Loucy (cell line): ENCODE results near the gene NOL8.
A peak's percentile ranks its signal among the peaks of the same experiment; 100 is the strongest.

Experiments
- H2AFZ ChIP-seq: fragments of 200-600 bp; sonication (generic); 2 replicates; pipeline ENCODE4 v1.6.0; 2016; ENCODE audit warnings: antibody characterized with exemption, mild to moderate bottlenecking, low read length, moderate library complexity
- H3F3A ChIP-seq: fragments of 200-600 bp; 2 replicates; pipeline ENCODE4 v1.6.0; 2016; ENCODE audit warnings: antibody characterized with exemption, low read depth, mild to moderate bottlenecking
- H3K27me3 ChIP-seq: fragments of 200-600 bp; sonication (generic); 2 replicates; pipeline ENCODE4 v1.6.1; 2014; ENCODE audit warnings: low read length, mild to moderate bottlenecking; ENCODE audit not compliant: insufficient read depth, poor library complexity, severe bottlenecking
- H3K36me3 ChIP-seq: fragments of 200-600 bp; sonication (generic); 2 replicates; pipeline ENCODE4 v1.6.1; 2016; ENCODE audit warnings: low read length; ENCODE audit not compliant: insufficient read depth
- H3K4me1 ChIP-seq: fragments of 200-600 bp; sonication (generic); 2 replicates; pipeline ENCODE4 v1.5.1; 2014; ENCODE audit warnings: low read length, mild to moderate bottlenecking; ENCODE audit not compliant: insufficient read depth, poor library complexity, severe bottlenecking
- H3K4me2 ChIP-seq: fragments of 200-600 bp; sonication (generic); 2 replicates; pipeline ENCODE4 v1.6.0; 2014; ENCODE audit warnings: antibody characterized with exemption, low read length, low read depth, mild to moderate bottlenecking; ENCODE audit not compliant: poor library complexity, severe bottlenecking
- H3K4me3 ChIP-seq: fragments of 200-600 bp; sonication (generic); 2 replicates; pipeline ENCODE4 v1.5.1; 2014; ENCODE audit warnings: low read length, mild to moderate bottlenecking, mixed read lengths; ENCODE audit not compliant: poor library complexity, severe bottlenecking
- H3K79me2 ChIP-seq: fragments of 200-600 bp; sonication (generic); 2 replicates; pipeline ENCODE4 v1.6.1; 2014; ENCODE audit warnings: low read length; ENCODE audit not compliant: insufficient read depth
- H3K9ac ChIP-seq: fragments of 200-600 bp; sonication (generic); 2 replicates; pipeline ENCODE4 v1.6.0; 2014; ENCODE audit warnings: mild to moderate bottlenecking, low read depth, low read length, moderate library complexity; ENCODE audit not compliant: poor library complexity, severe bottlenecking
- H3K9me2 ChIP-seq: fragments of 200-600 bp; sonication (generic); replicated peaks from 2 replicates; pipeline ENCODE4 v1.6.1; 2016; ENCODE audit warnings: low read depth, low read length, mixed read lengths
- H3K9me3 ChIP-seq: fragments of 200-600 bp; sonication (generic); 2 replicates; pipeline ENCODE4 v1.6.1; 2014; ENCODE audit warnings: mild to moderate bottlenecking, antibody characterized with exemption, low read length, low read depth; ENCODE audit not compliant: insufficient read depth
- H4K20me1 ChIP-seq: fragments of 200-600 bp; sonication (generic); 2 replicates; pipeline ENCODE4 v1.6.0; 2014; ENCODE audit warnings: antibody characterized with exemption, low read length, mild to moderate bottlenecking; ENCODE audit not compliant: insufficient read depth, poor library complexity, severe bottlenecking
- EZH2phosphoT487 ChIP-seq: fragments of 200-600 bp; IDR thresholded peaks from 2 replicates; pipeline ENCODE4 v1.6.1; 2018; ENCODE audit warnings: antibody characterized with exemption, mild to moderate bottlenecking, moderate library complexity, borderline replicate concordance
- TF ChIP-seq, protein P1 (sequence below): fragments of 200-600 bp; sonication (generic); conservative IDR thresholded peaks from 2 replicates; pipeline ENCODE4 v1.5.1; 2014; ENCODE audit warnings: mild to moderate bottlenecking, antibody characterized with exemption, low read length

NOL8 gene

DNA sequence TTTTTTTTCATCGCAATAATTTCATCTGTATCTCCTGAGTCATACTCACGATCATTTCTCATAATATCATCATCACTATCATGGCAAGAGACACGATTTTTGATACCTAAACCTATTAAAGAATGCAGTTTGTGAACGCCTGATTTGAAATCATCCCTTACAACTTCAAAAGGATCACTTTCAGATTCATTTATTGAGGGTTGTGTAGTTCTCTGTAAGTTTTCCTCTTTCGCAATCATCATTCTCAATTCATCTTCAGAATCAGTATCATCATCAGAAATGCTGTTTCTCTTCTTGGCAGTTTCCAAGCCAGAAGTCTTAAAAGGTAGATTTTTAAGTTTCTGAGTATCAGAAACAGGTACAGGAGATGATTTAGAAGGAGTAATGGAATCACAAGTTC lies 9.7 kb downstream of the NOL8 start:
- TF ChIP-seq EZH2phosphoT487, result no peak
- H3K27me3 ChIP-seq, result no peaks in the 10 kb centered on the region
- H4K20me1 ChIP-seq, result peaks cover 5% of the 10 kb centered on the region
- H3K9me2 ChIP-seq, result no peaks in the 10 kb centered on the region
- H3K4me3 ChIP-seq, result no peak overlapping the region
- H3K9ac ChIP-seq, result no peak overlapping the region
- no peak overlapping the region for H2AFZ ChIP-seq
- H3K4me2 ChIP-seq, result no peak overlapping the region
- H3K4me1 ChIP-seq, result peaks cover 10% of the 10 kb centered on the region
- no peaks in the 10 kb centered on the region for H3F3A ChIP-seq
- peaks cover 8% of the 10 kb centered on the region for H3K79me2 ChIP-seq
- peaks cover 57% of the 10 kb centered on the region; the same call in 1 of the 2 replicates for H3K36me3 ChIP-seq
- H3K9me3 ChIP-seq, result no peaks in the 10 kb centered on the region

DNA sequence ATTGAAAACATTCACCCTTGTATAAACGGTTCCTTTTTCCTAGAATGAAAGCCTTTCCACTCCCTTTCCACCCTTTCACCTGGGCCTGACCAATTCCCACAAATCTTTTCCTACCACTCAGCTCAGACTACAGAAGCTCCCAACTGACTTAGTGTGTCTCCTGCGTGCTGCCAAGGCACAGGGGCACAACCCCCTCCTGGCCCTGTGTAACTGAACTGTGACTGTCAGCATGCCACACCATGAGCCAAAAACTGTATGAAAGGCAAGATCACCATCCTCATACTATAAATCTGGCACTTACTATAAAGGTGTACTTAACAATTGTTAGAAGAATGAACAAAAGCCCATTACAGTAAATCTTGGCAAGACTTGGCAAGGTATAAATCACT lies 11.5 kb downstream of the NOL8 start:
- Histone ChIP-seq H3K4me2 (peak overlapping the region; percentile 7), H2AFZ (no peak overlapping the region), H3K79me2 (peaks cover 8% of the 10 kb centered on the region), H3K36me3 (peaks cover 59% of the 10 kb centered on the region; the same call in 1 of the 2 replicates), H3F3A (no peaks in the 10 kb centered on the region), H3K9me2 (no peaks in the 10 kb centered on the region), H3K4me1 (peaks cover 10% of the 10 kb centered on the region), H3K9me3 (no peaks in the 10 kb centered on the region), H3K9ac (no peak overlapping the region), H3K27me3 (no peaks in the 10 kb centered on the region), H3K4me3 (no peak overlapping the region), H4K20me1 (peaks cover 5% of the 10 kb centered on the region)
- TF ChIP-seq, protein P1, sequence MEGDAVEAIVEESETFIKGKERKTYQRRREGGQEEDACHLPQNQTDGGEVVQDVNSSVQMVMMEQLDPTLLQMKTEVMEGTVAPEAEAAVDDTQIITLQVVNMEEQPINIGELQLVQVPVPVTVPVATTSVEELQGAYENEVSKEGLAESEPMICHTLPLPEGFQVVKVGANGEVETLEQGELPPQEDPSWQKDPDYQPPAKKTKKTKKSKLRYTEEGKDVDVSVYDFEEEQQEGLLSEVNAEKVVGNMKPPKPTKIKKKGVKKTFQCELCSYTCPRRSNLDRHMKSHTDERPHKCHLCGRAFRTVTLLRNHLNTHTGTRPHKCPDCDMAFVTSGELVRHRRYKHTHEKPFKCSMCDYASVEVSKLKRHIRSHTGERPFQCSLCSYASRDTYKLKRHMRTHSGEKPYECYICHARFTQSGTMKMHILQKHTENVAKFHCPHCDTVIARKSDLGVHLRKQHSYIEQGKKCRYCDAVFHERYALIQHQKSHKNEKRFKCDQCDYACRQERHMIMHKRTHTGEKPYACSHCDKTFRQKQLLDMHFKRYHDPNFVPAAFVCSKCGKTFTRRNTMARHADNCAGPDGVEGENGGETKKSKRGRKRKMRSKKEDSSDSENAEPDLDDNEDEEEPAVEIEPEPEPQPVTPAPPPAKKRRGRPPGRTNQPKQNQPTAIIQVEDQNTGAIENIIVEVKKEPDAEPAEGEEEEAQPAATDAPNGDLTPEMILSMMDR, result no peak
- no peak for TF ChIP-seq EZH2phosphoT487

DNA sequence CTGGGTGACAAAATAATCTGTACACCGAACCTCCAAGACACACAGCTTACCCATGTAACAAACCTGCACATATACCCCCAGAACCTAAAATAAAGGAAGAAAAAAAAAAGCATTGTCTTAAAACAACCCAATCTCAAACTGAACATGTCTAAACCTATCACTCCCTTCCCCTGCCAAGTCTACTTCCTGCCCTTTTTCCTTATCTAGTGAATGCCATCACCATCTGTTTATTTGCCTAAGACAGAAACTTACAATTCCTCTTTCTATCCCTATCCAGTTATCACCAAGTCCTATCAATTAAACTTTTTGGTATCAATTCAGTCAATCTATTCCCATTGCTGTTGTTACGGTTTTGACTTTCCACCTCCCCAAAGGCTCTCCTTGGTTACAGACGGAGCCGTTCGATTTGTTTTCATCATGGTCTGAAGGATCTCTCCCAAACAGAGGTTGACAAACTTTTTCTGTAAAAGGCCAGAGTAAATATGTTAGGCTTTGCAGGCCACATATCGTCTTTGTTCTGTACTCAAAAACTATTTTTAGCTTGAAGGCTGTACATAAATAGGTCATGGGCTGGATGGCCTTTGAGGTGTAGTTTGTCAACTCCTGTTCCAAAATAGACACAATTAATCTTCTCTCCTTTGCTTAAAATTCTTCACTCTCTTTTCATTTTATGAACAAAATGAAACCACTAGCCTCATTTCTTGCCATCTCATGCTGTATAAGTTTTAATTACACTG lies 12.1 kb downstream of the NOL8 start:
- peaks cover 8% of the 10 kb centered on the region for H3K79me2 ChIP-seq
- peaks cover 59% of the 10 kb centered on the region; the same call in 1 of the 2 replicates for H3K36me3 ChIP-seq
- no peak overlapping the region for H2AFZ ChIP-seq
- peak overlapping the region; percentile 2 for H3K4me3 ChIP-seq
- H3K4me2 ChIP-seq, result peak overlapping the region; percentile 7
- H3F3A ChIP-seq, result no peaks in the 10 kb centered on the region
- H3K9me3 ChIP-seq, result no peaks in the 10 kb centered on the region
- H3K9me2 ChIP-seq, result no peaks in the 10 kb centered on the region
- no peaks in the 10 kb centered on the region for H3K27me3 ChIP-seq
- H3K9ac ChIP-seq, result peak overlapping the region; percentile 13
- H3K4me1 ChIP-seq, result peaks cover 10% of the 10 kb centered on the region
- TF ChIP-seq, protein P1, result no peak
- no peak for TF ChIP-seq EZH2phosphoT487
- H4K20me1 ChIP-seq, result peaks cover 5% of the 10 kb centered on the region

DNA sequence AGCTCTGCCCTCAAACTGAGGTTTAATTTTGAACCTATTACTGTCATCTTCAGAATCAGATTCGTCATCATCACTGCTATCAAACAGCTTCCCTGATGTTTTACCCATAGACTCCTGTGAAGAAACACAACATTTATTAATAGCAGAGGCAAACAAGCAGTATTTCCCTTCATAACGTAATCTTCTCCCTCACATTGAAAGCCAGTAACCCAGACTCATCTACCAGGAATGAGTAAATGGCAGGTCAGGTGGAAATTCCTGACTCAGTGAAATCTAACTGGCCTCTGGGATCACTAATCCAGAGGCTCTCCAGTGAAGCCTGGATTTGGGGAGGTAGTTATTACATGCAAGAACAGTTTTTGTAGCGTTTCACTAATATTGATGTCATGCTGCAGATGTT lies 14.6 kb downstream of the NOL8 start:
- H3K79me2 ChIP-seq, result peaks cover 8% of the 10 kb centered on the region
- no peak overlapping the region for H2AFZ ChIP-seq
- no peak overlapping the region for H3K9ac ChIP-seq
- H4K20me1 ChIP-seq, result peaks cover 5% of the 10 kb centered on the region
- peaks cover 10% of the 10 kb centered on the region for H3K4me1 ChIP-seq
- no peaks in the 10 kb centered on the region for H3K27me3 ChIP-seq
- no peak overlapping the region for H3K4me2 ChIP-seq
- H3K9me3 ChIP-seq, result no peaks in the 10 kb centered on the region
- peaks cover 62% of the 10 kb centered on the region; the same call in 1 of the 2 replicates for H3K36me3 ChIP-seq
- no peak for TF ChIP-seq EZH2phosphoT487
- TF ChIP-seq, protein P1, result no peak
- no peaks in the 10 kb centered on the region for H3K9me2 ChIP-seq
- H3F3A ChIP-seq, result no peaks in the 10 kb centered on the region
- H3K4me3 ChIP-seq, result no peak overlapping the region
